Activated B cell treated with CpG ODN at 0.5 μM for 24 hours (primary cell): ENCODE data around the gene CAPN8. TPM values are rescaled to one million over a fixed set of nuclear protein-coding genes. Genes with fewer than 3 reads are reported as not detected.

Source experiments
- ATAC-seq: fragments of 200-7000 bp; cut with Tn5 transposase; one replicate; pipeline ENCODE4 v1.10.0; 2021; ENCODE audit warnings: low read depth, mild to moderate bottlenecking, moderate library complexity
- CTCF ChIA-PET: fragments of 350-600 bp; sonication (Branson Sonifier 250); formaldehyde crosslinking; loops from one replicate; lab custom pipeline; 2021; ENCODE audit warnings: antibody characterized with exemption; lab: Charles Lee
- POLR2A ChIA-PET: fragments of 350-600 bp; sonication (Branson Sonifier 250); formaldehyde crosslinking; loops from one replicate; lab custom pipeline; 2021; ENCODE audit warnings: antibody characterized with exemption; lab: Charles Lee
- DNase-seq: peaks from one replicate; pipeline ENCODE4 v3.0.0; 2022
- H3K27ac Mint-ChIP-seq: one replicate; pipeline ENCODE4 v1.8.0; 2020; ENCODE audit warnings: mixed read lengths
- H3K27me3 Mint-ChIP-seq: one replicate; pipeline ENCODE4 v1.8.0; 2021; ENCODE audit warnings: mixed read lengths
- H3K36me3 Mint-ChIP-seq: one replicate; pipeline ENCODE4 v1.8.0; 2021; ENCODE audit warnings: low read depth, mixed read lengths
- H3K4me1 Mint-ChIP-seq: one replicate; pipeline ENCODE4 v1.8.0; 2021; ENCODE audit warnings: mixed read lengths
- H3K4me3 Mint-ChIP-seq: one replicate; pipeline ENCODE4 v1.8.0; 2020; ENCODE audit warnings: mild to moderate bottlenecking, mixed read lengths
- H3K9me3 Mint-ChIP-seq: one replicate; pipeline ENCODE4 v1.8.0; 2020; ENCODE audit warnings: mixed read lengths
- CTCF ChIP-seq: fragments of 200-600 bp; IDR thresholded peaks from one replicate; pipeline ENCODE4 v1.8.0; 2022; ENCODE audit warnings: antibody characterized with exemption, mild to moderate bottlenecking
- intact Hi-C: fragments of 100-400 bp; cut with micrococcal nuclease; formaldehyde crosslinking; loops from one replicate; pipeline ENCODE4 v1.15.1; 2024
- total RNA-seq: library from RNA; stranded (reverse); gene quantifications from 2 replicates; pipeline ENCODE4 v1.2.3, GENCODE V29; 2022

CAPN8 gene
- total RNA-seq, 1 donor from 2014 or later = not detected

GRCh38 chr1:223545343-223545742, 120.2 kb downstream of the CAPN8 start:
- Mint-ChIP-seq H3K4me3 (no peak overlapping the region), H3K9me3 (peaks cover 8% of the 10 kb centered on the region), H3K36me3 (no peaks in the 10 kb centered on the region), H3K27me3 (peaks cover 11% of the 10 kb centered on the region), H3K27ac (no peak overlapping the region), H3K4me1 (peaks cover 1% of the 10 kb centered on the region)
- no peak for ATAC-seq
- TF ChIP-seq CTCF = no peak
- intact Hi-C loops = no loop called here
- ChIA-PET CTCF (no interaction called here), POLR2A (no interaction called here)
- DNase-seq = no peak

GRCh38 chr1:223543560-223543959, 121.9 kb downstream of the CAPN8 start:
- no peak overlapping the region for H3K27ac Mint-ChIP-seq
- ATAC-seq = no peak
- TF ChIP-seq CTCF = no peak
- no peak for DNase-seq
- peaks cover 7% of the 10 kb centered on the region for H3K9me3 Mint-ChIP-seq
- intact Hi-C loops = no loop called here
- H3K36me3 Mint-ChIP-seq = no peaks in the 10 kb centered on the region
- POLR2A ChIA-PET = no interaction called here
- H3K4me3 Mint-ChIP-seq = no peak overlapping the region
- CTCF ChIA-PET = no interaction called here
- H3K4me1 Mint-ChIP-seq = no peaks in the 10 kb centered on the region
- peaks cover 6% of the 10 kb centered on the region for H3K27me3 Mint-ChIP-seq

- no peak for DNase-seq
- POLR2A ChIA-PET = no interaction called here
Observed at GRCh38 chr1:223542831-223543230, 122.7 kb downstream of the CAPN8 start.

GRCh38 chr1:223540485-223541106, 124.9 kb downstream of the CAPN8 start:
- no peak for TF ChIP-seq CTCF
- ChIA-PET CTCF (no interaction called here), POLR2A (no interaction called here)
- DNase-seq (no peak), ATAC-seq (no peak)
- H3K36me3 Mint-ChIP-seq = no peaks in the 10 kb centered on the region
- H3K4me1 Mint-ChIP-seq = no peaks in the 10 kb centered on the region
- H3K9me3 Mint-ChIP-seq = no peaks in the 10 kb centered on the region
- H3K4me3 Mint-ChIP-seq = no peak overlapping the region
- no peak overlapping the region for H3K27ac Mint-ChIP-seq
- H3K27me3 Mint-ChIP-seq = peaks cover 5% of the 10 kb centered on the region
- intact Hi-C loops = no loop called here

More at GRCh38 chr1:223542831-223543230, 122.7 kb downstream of the CAPN8 start:
- Mint-ChIP-seq H3K36me3 (no peaks in the 10 kb centered on the region), H3K27me3 (peaks cover 3% of the 10 kb centered on the region), H3K27ac (no peak overlapping the region), H3K4me1 (no peaks in the 10 kb centered on the region), H3K9me3 (peaks cover under 1% of the 10 kb centered on the region), H3K4me3 (no peak overlapping the region)
- no peak for ATAC-seq
- CTCF ChIA-PET = no interaction called here
- no peak for TF ChIP-seq CTCF
- intact Hi-C loops = no loop called here

- Mint-ChIP-seq H3K9me3 (no peaks in the 10 kb centered on the region), H3K4me3 (no peak overlapping the region), H3K27ac (no peak overlapping the region), H3K36me3 (no peaks in the 10 kb centered on the region), H3K4me1 (no peaks in the 10 kb centered on the region), H3K27me3 (peaks cover 5% of the 10 kb centered on the region)
- no peak for TF ChIP-seq CTCF
- ATAC-seq = no peak
- POLR2A ChIA-PET = no interaction called here
- CTCF ChIA-PET = no interaction called here
- DNase-seq = no peak
- intact Hi-C loops = no loop called here
Observed at GRCh38 chr1:223539750-223540149, 125.8 kb downstream of the CAPN8 start.
